ENCODE data around the gene IL36RN.

The IL36RN gene

GRCh38 chr2:113076954-113077669, 18.1 kb downstream of the IL36RN start:
- no peak overlapping the region for H3K4me3 ChIP-seq (ENCODE audit: low read depth, low read length)
- TF ChIP-seq CTCF (IDR thresholded peaks at IDR 0.05; ENCODE audit: low read depth, low read length, missing control alignments), result no peak

GRCh38 chr2:113077921-113078320, 18.9 kb downstream of the IL36RN start:
- no peak overlapping the region for H3K4me3 ChIP-seq (ENCODE audit: low read depth, low read length)
- TF ChIP-seq CTCF (IDR thresholded peaks at IDR 0.05; ENCODE audit: low read depth, low read length, missing control alignments), result no peak
- DNase-seq (ENCODE audit: low read depth), result no peak

More at GRCh38 chr2:113076954-113077669, 18.1 kb downstream of the IL36RN start:
- DNase-seq (ENCODE audit: low read depth), result no peak

GRCh38 chr2:113078350-113078839, 19.4 kb downstream of the IL36RN start:
- no peak overlapping the region for H3K4me3 ChIP-seq (ENCODE audit: low read depth, low read length)
- DNase-seq (ENCODE audit: low read depth), result no peak

GRCh38 chr2:113079131-113079530, 20.1 kb downstream of the IL36RN start:
- no peak for TF ChIP-seq CTCF (IDR thresholded peaks at IDR 0.05; ENCODE audit: low read depth, low read length, missing control alignments)
- no peak for DNase-seq (ENCODE audit: low read depth)

More at GRCh38 chr2:113078350-113078839, 19.4 kb downstream of the IL36RN start:
- TF ChIP-seq CTCF (IDR thresholded peaks at IDR 0.05; ENCODE audit: low read depth, low read length, missing control alignments), result no peak

GRCh38 chr2:113080134-113080533, 21.1 kb downstream of the IL36RN start:
- TF ChIP-seq CTCF (IDR thresholded peaks at IDR 0.05; ENCODE audit: low read depth, low read length, missing control alignments), result peak; percentile 92
- DNase-seq (ENCODE audit: low read depth), result no peak
- no peak overlapping the region for H3K4me3 ChIP-seq (ENCODE audit: low read depth, low read length)

More at GRCh38 chr2:113079131-113079530, 20.1 kb downstream of the IL36RN start:
- no peak overlapping the region for H3K4me3 ChIP-seq (ENCODE audit: low read depth, low read length)

GRCh38 chr2:113081488-113082210, 22.7 kb downstream of the IL36RN start:
- no peak for DNase-seq (ENCODE audit: low read depth)
- no peak overlapping the region for H3K4me3 ChIP-seq (ENCODE audit: low read depth, low read length)
- TF ChIP-seq CTCF (IDR thresholded peaks at IDR 0.05; ENCODE audit: low read depth, low read length, missing control alignments), result no peak

All from GM12864 (cell line).